ENCODE results near the gene WRAP73. TPM values are rescaled to one million over a fixed set of nuclear protein-coding genes. Genes with fewer than 3 reads are reported as not detected.
"Not testable (repeated sequence)": the region's sequence is repeated elsewhere in the genome, so short reads cannot be mapped to it uniquely, and the experiment has no call there.

The WRAP73 gene
- total RNA-seq, 2 donors from 2014 or later, result 22.1 to 24.9 TPM

DNA sequence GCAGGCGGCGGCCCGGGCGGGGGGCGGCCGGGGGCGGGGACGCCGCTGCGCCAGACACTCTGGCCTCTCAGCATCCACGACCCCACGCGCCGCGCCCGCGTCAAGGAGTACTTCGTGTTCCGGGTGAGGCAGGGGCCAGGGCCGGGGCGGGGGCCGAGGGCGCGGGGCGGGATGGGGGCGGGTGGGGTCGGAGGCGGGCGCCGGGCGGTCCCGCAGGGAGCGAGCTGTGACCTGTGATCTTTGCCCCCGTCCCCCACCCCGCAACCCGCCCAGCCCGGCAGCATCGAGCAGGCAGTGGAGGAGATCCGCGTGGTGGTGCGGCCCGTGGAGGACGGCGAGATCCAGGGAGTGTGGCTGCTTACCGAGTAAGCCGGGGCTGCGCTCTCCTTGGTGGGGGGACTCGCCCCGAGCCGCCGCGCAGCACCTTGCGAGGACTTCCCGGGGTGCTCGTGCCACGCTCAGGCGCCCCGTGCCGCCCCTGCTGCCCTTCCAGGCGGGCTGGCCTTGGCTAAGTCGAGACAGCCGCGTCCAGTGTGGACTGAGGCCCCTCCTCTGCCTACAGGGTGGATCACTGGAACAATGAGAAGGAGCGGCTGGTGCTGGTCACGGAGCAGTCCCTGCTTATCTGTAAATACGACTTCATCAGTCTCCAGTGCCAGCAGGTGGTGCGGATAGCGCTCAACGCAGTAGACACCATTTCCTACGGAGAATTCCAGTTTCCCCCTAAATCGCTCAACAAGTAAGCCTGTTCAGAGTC is 24.6 kb downstream of the WRAP73 start:
- peak; percentile 7 for ATAC-seq (ENCODE audit: insufficient number of reproducible peaks, low FRiP score, low read depth)
- peaks cover 25% of the 10 kb centered on the region for H3K36me3 ChIP-seq
- DNase-seq (ENCODE audit: low spot score), result no peak
- H3K9me3 ChIP-seq, result no peaks in the 10 kb centered on the region
- H3K27ac ChIP-seq, result peak overlapping the region in 1 of 2 donors; percentile 35
- H3K4me3 ChIP-seq, result peak overlapping the region; percentile 97
- peaks cover 16 to 24% of the 10 kb centered on the region in 2 donors for H3K4me1 ChIP-seq (ENCODE audit: control insufficient read depth in 1 of 2, low read depth in 2 of 2)
- TF ChIP-seq, protein P1, sequence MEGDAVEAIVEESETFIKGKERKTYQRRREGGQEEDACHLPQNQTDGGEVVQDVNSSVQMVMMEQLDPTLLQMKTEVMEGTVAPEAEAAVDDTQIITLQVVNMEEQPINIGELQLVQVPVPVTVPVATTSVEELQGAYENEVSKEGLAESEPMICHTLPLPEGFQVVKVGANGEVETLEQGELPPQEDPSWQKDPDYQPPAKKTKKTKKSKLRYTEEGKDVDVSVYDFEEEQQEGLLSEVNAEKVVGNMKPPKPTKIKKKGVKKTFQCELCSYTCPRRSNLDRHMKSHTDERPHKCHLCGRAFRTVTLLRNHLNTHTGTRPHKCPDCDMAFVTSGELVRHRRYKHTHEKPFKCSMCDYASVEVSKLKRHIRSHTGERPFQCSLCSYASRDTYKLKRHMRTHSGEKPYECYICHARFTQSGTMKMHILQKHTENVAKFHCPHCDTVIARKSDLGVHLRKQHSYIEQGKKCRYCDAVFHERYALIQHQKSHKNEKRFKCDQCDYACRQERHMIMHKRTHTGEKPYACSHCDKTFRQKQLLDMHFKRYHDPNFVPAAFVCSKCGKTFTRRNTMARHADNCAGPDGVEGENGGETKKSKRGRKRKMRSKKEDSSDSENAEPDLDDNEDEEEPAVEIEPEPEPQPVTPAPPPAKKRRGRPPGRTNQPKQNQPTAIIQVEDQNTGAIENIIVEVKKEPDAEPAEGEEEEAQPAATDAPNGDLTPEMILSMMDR (IDR thresholded peaks at IDR 0.05), result no peak
- H3K27me3 ChIP-seq (replicated peaks; ENCODE audit: insufficient read depth), result no peaks in the 10 kb centered on the region

DNA sequence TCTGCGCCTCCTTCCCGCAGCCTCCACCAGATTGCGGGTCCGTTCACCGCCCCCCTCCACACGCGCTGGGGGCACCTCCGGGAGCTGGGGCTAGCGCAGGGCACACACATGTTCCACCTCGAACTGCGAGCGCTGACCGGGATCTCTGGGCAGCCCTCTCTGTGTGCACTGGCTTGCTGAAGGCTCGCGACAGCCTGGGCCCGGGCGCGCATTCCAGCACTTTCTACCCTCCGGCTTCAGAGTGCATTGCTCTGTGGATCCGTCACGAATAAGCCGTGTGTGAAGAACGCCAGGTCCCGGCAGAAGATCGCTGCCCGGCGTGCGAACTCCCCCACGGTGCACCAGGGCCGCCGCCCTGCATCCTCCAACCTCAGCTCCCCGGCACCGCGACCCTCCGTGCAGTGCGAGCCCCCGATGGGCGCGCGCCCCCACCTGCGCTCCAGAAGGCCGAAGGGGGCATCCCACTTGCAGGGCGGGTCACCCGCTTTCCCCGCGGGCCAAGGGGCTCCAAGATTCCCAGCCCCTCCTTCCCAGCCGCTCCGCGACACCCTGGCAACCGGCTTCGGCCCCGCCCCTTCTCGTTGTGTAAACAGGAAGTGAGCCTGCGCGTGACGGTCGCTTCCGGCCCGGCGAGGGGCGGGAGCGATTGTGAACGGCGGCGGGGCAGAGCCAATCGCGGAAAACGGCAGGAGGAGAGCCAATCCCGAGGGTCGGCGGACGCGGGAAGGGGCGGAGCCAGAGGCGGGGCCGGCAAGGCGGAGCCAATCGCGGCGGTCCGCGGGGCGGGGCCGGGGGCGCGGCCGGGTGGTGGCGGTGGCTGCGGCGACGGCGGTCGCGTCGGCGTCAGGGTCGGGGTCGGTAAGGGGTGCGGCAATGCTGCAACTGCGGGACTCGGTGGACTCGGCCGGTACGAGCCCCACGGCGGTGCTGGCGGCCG is 25.4 kb downstream of the WRAP73 start, which contains the start of gene TPRG1L:
Gene TPRG1L, plus strand, starts transcription at position 816 of the 937 bp plus-strand sequence. Its CDS starts 58 bp downstream, at position 874.
- no peaks in the 10 kb centered on the region for H3K9me3 ChIP-seq
- H3K36me3 ChIP-seq, result peaks cover 19% of the 10 kb centered on the region
- TF ChIP-seq, protein P1 (IDR thresholded peaks at IDR 0.05), result no peak
- DNase-seq (ENCODE audit: low spot score), result peak; percentile 94
- ATAC-seq (ENCODE audit: insufficient number of reproducible peaks, low FRiP score, low read depth), result peak; percentile 87
- peak within 1 kb of the TSS; percentile 35 to 51 for H3K27ac ChIP-seq
- H3K4me1 ChIP-seq (ENCODE audit: control insufficient read depth in 1 of 2, low read depth in 2 of 2), result peaks cover 16 to 24% of the 10 kb centered on the region in 2 donors
- no peaks in the 10 kb centered on the region for H3K27me3 ChIP-seq (replicated peaks; ENCODE audit: insufficient read depth)
- H3K4me3 ChIP-seq, result peak within 1 kb of the TSS; percentile 97

DNA sequence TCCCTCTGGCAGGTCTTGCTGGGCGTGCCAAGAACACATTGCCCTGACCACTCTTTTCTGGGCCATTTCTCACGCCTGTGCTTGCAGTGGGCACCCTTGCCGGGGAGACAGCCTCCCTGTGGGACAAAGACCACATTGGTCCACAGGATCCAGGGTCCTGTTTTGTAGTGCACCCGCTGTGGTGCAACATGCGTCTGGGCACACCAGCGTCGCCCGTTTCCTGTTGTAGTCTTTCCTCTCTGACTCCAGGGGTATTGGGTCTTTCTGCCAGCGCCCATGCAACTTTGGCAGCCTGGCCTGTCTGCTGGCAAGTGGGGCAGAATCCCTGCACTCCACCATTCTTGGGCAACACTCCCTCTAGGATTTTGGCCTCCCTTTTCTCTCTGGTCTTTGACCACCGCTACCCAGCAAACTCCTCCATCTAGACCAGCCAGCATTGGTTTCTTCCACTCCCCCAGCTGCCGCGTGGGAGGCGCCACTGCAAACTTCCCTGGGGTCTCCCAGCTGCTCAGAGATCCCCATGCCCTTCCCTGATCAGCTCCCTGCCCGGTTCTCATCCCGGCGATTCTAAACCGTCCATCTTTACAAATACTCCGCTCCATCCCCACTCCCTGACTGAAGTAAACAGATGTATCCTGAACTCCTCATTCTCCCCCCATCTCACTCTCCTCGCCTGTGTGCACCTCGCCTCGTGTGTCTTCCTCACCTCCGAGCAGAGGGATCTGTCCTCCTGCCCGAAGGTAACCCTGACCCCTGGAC is 26.3 kb downstream of the WRAP73 start:
- no peak for ATAC-seq (ENCODE audit: insufficient number of reproducible peaks, low FRiP score, low read depth)
- H3K4me3 ChIP-seq, result peak overlapping the region; percentile 97
- H3K9me3 ChIP-seq, result no peaks in the 10 kb centered on the region
- DNase-seq (ENCODE audit: low spot score), result no peak
- peaks cover 16 to 24% of the 10 kb centered on the region in 2 donors for H3K4me1 ChIP-seq (ENCODE audit: control insufficient read depth in 1 of 2, low read depth in 2 of 2)
- H3K36me3 ChIP-seq, result peaks cover 11% of the 10 kb centered on the region
- no peaks in the 10 kb centered on the region for H3K27me3 ChIP-seq (replicated peaks; ENCODE audit: insufficient read depth)
- no peak overlapping the region for H3K27ac ChIP-seq
- TF ChIP-seq, protein P1 (IDR thresholded peaks at IDR 0.05), result no peak

DNA sequence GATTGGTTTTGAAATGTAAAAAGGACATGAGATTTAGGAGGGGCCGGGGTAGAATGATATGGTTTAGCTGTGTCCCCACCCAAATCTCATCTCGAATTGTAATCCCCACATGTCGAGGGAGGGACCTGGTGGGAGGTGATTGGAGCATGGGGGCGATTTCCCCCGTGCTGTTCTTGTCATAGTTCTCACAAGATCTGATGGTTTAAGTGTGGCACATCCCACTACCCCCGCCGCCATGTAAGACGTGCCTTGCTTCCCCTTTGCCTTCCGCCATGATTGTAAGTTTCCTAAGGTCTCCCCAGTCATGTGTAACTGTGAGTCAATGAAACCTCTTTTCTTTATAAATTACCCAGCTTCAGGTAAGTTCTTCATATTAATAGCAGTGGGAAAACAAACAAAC is 27.8 kb downstream of the WRAP73 start:
- H3K36me3 ChIP-seq; DNase-seq (ENCODE audit: low spot score); H3K4me3 ChIP-seq; H3K9me3 ChIP-seq; ATAC-seq (ENCODE audit: insufficient number of reproducible peaks, low FRiP score, low read depth); H3K27ac ChIP-seq; H3K27me3 ChIP-seq (replicated peaks; ENCODE audit: insufficient read depth): not testable (repeated sequence)
- H3K4me1 ChIP-seq (ENCODE audit: control insufficient read depth in 1 of 2, low read depth in 2 of 2), result peaks cover 16 to 24% of the 10 kb centered on the region in 2 donors

DNA sequence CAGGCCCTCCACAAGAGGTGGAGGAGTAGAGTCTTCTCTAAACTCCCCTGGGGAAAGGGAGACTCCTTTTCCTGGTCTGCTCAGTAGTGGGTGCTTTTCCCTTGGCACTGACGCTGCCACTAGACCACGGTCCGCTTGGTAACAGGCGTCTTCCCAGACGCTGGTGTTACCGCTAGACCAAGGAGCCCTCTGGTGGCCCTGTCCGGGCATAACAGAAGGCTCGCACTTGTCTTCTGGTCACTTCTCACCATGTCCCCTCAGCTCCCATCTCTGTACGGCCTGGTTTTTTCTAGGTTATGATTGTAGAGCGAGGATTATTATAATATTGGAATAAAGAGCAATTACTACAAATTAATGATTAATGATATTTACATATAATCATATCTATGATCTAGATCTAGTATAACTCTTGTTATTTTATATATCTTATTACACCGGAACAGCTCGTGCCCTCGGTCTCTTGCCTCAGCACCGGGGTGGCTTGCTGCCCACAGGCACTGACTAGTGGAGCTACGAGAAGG is 28.7 kb downstream of the WRAP73 start:
- H3K27ac ChIP-seq; H3K4me3 ChIP-seq; H3K36me3 ChIP-seq; H3K27me3 ChIP-seq (replicated peaks; ENCODE audit: insufficient read depth); ATAC-seq (ENCODE audit: insufficient number of reproducible peaks, low FRiP score, low read depth); H3K9me3 ChIP-seq; DNase-seq (ENCODE audit: low spot score): not testable (repeated sequence)
- TF ChIP-seq, protein P1 (IDR thresholded peaks at IDR 0.05), result peak; percentile 73
- H3K4me1 ChIP-seq (ENCODE audit: control insufficient read depth in 1 of 2, low read depth in 2 of 2), result peaks cover 16 to 24% of the 10 kb centered on the region in 2 donors

Measured in thoracic aorta (tissue), 2 donors.